CD4-positive, alpha-beta T cell treated with Interleukin-2 at 100 ng/mL for 4 hours (primary cell): ENCODE measurements around the gene ARHGEF26.
A peak's percentile ranks its signal among the peaks of the same experiment; 100 is the strongest.
"Not testable (repeated sequence)": the region's sequence is repeated elsewhere in the genome, so short reads cannot be mapped to it uniquely, and the experiment has no call there.

Experiments used
- DNase-seq: peaks from one replicate; pipeline ENCODE4 v3.0.0-alpha.2; 2020; ENCODE audit warnings: low spot score

Gene ARHGEF26, protein sequence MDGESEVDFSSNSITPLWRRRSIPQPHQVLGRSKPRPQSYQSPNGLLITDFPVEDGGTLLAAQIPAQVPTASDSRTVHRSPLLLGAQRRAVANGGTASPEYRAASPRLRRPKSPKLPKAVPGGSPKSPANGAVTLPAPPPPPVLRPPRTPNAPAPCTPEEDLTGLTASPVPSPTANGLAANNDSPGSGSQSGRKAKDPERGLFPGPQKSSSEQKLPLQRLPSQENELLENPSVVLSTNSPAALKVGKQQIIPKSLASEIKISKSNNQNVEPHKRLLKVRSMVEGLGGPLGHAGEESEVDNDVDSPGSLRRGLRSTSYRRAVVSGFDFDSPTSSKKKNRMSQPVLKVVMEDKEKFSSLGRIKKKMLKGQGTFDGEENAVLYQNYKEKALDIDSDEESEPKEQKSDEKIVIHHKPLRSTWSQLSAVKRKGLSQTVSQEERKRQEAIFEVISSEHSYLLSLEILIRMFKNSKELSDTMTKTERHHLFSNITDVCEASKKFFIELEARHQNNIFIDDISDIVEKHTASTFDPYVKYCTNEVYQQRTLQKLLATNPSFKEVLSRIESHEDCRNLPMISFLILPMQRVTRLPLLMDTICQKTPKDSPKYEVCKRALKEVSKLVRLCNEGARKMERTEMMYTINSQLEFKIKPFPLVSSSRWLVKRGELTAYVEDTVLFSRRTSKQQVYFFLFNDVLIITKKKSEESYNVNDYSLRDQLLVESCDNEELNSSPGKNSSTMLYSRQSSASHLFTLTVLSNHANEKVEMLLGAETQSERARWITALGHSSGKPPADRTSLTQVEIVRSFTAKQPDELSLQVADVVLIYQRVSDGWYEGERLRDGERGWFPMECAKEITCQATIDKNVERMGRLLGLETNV

GRCh38 chr3:154120961-154121700, at the start of gene ARHGEF26:
Gene ARHGEF26, plus strand, starts transcription at chr3:154121390. Its CDS starts 603 bp downstream, at chr3:154121993.
- DNase-seq: peak; percentile 60

DNA sequence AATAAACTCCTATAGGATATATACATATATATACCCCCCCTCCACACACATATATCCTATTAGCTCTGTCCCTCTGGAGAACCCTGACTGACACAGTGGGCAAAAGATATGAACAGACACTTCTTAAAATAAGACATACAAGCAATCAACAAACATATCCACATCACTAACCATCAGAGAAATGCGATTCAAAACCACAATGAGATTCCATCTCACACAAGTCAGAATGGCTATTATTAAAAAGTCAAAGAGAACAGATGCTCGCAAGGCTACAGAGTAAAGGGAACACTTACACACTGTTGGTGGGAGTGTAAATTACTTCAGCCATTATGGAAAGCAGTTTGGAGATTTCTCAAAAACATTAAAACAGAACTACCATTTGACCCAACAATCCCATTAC, 46.2 kb upstream of the ARHGEF26 start:
- DNase-seq: no peak

GRCh38 chr3:154078672-154079071, 42.5 kb upstream of the ARHGEF26 start:
- DNase-seq: no peak

DNA sequence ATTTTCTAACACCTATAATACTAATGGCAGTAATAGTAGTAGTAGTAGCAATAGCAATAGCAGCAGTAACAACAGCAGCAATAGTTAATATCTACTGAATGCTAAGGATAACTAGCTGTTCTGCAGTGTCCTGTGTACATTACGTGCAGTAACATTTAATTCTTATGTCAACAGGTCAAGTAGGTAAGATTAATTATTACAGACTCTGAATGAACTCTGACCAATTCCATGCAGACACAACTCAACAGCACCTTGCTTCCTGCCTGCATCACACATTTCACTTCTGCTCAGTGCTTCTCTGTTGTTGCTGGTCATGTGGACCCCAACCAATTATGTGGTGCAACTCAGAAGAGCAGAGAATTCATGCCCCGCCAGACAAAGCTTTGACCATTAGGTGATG, 39.9 kb upstream of the ARHGEF26 start:
- DNase-seq: no peak

DNA sequence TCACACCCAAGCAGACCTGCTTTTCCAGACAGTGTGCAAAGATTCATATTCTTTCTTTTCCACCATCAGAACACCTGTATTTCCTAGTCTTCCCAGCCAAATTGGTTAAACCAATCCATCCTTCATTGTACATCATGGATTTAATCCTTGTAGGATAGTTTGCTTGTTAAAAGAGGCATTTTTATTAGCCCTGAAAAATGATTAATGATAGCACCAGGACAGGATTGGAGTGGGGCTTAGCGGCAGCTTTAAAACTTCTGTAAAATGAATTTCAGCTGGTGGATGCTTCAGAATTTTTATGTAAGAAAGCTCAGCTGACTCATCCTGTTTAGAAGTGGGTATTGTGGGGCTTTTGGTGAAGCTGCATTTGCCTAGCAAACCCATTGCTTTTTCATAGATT, 36.1 kb upstream of the ARHGEF26 start:
- DNase-seq: no peak

GRCh38 chr3:154085799-154086198, 35.4 kb upstream of the ARHGEF26 start:
- DNase-seq: no peak

DNA sequence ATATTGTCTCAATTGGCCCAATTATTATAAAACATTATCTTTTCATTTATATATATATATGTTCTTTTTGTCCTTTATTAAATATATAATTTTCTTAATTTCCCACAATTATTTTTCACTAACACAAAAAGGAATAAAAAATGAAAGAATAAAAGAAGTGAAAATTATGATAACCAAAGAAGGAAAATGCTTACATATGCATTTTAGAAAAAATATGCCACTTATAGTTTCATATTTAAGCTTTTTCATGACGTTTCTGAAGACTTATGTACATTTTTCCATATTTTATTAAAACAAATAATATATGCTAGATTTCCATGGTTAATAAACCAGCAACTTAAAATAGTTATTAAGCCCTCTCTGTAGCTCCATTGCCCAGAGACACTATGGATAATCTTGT, 34.9 kb upstream of the ARHGEF26 start:
- DNase-seq: no peak

- DNase-seq: not testable (repeated sequence)
These were observed 33.3 kb upstream of the ARHGEF26 start for GRCh38 chr3:154087756-154088480.

GRCh38 chr3:154089421-154090420, 31.5 kb upstream of the ARHGEF26 start:
- no peak for DNase-seq

DNA sequence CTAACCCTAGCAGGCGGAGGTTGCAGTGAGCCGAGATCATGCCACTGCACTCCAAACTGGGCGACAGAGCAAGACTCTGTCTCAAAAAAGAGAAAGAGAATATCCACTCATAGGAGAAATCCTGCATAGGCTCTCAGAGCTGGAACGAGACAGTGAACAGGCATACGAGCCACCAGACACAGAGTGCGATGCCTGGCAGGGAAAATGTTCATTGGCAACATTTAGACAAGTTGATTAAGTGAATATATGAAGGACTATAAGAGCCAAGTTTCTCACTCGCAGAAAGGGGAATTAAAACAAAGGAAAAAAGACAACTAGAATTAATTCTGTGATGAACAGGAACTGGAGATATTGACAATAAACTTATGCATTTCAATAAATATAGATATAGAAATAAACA, 27.1 kb upstream of the ARHGEF26 start:
- DNase-seq: no peak

DNA sequence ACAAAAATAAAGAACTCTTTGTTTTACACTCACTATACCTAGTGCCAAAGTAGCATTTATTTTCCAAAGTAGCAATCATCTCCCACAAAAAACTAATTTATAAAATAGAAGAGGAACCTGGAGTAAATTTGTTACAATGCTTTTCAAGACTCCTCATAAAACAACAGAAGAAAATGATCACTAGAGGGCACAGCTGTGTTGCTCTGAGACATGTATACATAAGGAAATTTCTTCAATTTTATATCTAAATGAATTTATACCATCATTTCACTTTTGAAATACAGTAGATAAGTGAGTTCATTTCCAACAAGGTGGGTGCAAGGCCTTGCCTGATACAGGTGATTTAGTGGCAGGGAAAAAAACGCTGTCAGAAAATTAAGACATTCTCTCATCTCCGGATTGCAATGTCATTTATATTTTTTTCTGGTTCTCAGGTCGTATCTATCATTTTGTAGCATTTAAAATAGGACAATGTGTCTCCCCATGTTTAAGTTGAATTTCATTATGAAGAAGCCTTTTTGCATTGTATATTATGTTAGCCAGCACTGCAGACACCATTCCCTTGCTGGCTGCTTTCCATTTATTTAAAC, 25.3 kb upstream of the ARHGEF26 start:
- no peak for DNase-seq

GRCh38 chr3:154098376-154098775, 22.8 kb upstream of the ARHGEF26 start:
- no peak for DNase-seq

GRCh38 chr3:154100556-154100955, 20.6 kb upstream of the ARHGEF26 start:
- DNase-seq: no peak

DNA sequence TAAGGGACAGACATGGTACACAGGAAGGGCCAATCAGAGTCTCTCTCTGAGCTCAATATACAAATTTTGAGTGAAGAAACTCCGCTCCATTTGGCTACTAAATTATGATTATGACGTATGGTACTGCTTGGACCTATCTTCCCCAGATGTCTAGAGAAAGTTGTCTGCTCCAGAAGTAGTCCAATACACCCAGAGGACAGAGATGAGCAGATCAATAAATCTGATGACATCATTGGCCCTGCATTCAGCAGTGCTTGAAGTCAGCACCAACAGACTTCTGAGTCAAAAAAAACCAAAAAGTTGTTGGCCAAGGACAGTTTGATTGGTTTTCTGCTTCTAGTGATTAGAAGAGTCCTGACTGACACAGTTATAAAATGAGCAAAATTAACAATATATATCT, 19.9 kb upstream of the ARHGEF26 start:
- no peak for DNase-seq

DNA sequence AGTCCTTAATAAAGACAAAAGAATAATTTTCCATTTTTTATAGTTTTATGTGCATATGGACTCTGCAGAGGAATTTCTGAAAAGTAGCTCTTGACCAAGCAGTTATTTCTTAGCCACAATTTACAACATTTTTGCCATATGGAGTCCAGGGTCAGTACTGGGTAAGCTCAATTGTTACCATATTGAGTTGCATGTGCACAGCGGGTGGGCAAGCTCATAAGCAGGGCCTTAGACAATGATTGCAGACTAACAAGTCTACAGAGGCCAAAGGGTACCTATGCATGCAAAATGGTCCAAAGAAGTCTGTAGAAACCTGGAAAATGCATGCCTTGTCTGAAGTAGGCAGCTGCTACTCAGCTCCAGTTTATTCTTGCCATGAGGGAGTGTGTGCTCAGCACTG, 19.0 kb upstream of the ARHGEF26 start:
- no peak for DNase-seq

DNA sequence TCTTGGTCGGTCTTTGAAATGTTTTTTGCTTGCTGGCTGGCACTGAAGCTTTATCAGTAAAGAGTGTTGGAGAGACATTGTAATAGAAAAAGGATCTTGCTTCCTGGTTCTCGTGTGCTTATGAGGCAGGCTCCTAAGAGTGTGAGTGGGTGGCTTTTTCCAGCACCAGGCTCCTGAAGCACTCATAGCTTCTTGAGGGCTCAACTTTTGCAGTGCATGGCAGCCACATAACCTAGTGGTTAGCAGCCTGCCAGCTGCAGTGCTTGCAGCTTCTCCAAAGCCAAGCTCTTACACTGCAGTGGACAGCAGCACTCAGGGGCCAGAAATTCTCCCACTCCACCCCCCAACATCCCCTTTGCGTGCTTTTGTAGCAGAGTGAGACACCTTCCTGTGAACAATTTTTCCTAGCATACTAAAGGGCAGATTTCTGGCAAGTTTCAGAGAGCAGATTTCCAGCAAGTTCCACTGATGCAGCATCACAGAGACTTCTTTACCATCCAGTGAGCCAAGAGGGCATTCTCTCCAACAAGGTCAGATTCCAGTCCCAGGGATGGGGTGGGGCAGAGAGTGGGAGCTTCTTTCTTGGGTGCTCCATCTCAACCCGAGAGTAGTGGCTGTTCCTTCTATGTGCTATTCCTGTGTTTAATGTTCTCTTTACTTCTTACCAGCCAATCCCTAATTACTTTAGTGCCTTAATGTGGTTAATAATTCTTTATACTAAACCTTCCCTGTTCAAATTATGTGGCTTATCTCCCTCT, 15.8 kb upstream of the ARHGEF26 start:
- no peak for DNase-seq

DNA sequence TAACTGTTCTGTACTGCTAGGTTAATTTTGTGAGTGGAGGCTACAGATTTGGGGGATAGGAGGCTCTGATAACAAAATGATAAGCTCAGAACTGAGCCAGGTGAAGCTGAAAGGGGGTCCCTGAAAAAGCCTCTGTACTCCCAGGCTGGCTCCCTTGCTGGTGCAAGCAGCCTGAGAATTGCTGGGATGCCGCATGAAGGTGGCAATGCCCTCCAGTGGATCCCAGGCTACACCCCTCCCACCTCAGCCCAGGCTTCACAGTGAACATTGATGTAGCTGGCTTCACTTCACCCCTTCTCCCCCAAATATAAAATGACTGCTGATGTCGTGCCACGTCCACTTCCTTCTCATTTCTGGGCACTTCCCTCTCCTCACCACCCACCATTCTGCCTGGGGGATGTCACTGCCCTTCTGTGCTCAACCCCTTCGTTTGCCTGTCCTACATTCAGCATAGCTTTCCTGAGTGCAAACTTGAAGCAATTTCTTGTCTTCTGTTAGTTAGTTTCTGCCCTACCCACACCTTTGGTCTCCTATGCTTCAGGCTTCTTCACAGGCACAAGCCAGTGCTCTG, 9.7 kb upstream of the ARHGEF26 start:
- no peak for DNase-seq

DNA sequence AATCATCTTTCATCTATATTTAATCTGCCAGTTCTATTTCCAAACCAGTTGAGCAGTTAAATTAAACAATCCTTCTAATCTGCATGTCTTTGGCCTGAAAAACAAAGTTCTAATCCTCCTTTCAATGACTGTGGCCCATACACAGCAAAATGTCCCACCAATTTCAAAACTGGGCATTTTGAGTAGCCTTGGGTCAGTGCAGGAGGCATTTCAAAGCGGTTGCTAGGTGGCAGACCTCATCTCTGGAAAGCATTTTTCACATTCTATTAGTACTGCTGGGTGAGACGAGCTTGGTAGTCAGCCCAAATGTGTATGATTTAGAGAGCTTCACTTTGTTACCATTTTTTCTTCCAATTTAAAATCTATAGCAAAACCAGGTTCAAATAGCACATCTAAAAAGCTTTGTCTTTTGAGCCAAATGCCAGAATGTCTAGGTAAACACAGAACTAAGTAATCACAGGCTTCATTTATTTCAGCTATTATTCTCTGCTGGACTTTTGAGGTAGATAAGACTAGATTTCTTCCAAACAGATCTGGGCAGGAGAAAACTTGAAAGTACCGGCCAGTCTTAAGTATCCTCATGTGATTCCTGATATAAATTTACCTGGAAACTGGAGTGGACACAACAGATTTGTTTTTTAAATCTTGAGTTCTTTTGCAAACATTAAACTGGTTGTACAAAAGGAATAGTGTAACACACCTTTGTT, 8.9 kb upstream of the ARHGEF26 start:
- DNase-seq: no peak
